ENCODE data around the gene MOCS1.

DNA sequence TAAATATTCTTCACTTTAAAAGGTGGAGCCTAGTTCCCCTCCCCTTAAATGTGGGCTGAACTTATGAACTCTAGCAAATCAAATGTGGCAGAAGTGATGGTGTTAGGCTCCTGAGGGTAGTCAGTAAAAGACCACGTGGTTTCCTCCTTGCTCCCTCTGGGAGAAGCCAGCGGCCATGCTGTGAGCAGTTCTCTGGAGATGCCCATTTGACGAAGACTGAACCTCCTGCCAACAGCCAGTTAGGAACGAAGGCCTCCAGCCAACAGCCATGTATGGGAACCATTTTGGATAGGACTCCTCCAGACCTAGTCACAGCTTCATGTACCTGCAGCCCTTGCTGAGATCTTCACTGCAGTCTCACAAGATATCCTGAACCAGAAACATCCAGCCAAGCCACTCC is 7.6 kb upstream of the MOCS1 start:
- TF ChIP-seq, protein P1, sequence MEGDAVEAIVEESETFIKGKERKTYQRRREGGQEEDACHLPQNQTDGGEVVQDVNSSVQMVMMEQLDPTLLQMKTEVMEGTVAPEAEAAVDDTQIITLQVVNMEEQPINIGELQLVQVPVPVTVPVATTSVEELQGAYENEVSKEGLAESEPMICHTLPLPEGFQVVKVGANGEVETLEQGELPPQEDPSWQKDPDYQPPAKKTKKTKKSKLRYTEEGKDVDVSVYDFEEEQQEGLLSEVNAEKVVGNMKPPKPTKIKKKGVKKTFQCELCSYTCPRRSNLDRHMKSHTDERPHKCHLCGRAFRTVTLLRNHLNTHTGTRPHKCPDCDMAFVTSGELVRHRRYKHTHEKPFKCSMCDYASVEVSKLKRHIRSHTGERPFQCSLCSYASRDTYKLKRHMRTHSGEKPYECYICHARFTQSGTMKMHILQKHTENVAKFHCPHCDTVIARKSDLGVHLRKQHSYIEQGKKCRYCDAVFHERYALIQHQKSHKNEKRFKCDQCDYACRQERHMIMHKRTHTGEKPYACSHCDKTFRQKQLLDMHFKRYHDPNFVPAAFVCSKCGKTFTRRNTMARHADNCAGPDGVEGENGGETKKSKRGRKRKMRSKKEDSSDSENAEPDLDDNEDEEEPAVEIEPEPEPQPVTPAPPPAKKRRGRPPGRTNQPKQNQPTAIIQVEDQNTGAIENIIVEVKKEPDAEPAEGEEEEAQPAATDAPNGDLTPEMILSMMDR (IDR thresholded peaks at IDR 0.05): no peak
- no peak for TF ChIP-seq EZH2 (IDR thresholded peaks at IDR 0.05; ENCODE audit: borderline replicate concordance, insufficient read depth, low read depth, low read length, poor library complexity, severe bottlenecking)

Measured in B cell (primary cell).